Measurements from ENCODE around the gene FAM236C.
"Not testable (repeated sequence)": the region's sequence is repeated elsewhere in the genome, so short reads cannot be mapped to it uniquely, and the experiment has no call there.

DNA sequence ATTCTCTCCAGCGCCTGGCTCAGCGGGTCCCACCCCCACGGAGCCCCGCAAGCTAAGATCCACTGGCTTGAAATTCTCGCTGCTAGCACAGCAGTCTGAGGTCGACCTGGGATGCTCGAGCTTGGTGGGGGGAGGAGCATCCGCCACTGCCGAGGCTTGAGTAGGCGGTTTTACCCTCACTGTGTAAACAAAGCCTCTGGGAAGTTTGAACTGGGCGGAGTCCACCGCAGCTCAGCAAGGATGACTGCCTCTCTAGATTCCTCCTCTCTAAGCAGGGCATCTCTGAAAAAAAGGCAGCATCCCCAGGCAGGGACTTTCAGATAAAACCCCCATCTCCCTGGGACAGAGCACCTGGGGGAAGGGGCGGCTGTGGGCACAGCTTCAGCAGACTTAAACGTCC is 22.7 kb upstream of the FAM236C start:
- not testable (repeated sequence) for TF ChIP-seq EZH2 (IDR thresholded peaks at IDR 0.05; ENCODE audit: low read length, missing control alignments)
- TF ChIP-seq, protein P1, sequence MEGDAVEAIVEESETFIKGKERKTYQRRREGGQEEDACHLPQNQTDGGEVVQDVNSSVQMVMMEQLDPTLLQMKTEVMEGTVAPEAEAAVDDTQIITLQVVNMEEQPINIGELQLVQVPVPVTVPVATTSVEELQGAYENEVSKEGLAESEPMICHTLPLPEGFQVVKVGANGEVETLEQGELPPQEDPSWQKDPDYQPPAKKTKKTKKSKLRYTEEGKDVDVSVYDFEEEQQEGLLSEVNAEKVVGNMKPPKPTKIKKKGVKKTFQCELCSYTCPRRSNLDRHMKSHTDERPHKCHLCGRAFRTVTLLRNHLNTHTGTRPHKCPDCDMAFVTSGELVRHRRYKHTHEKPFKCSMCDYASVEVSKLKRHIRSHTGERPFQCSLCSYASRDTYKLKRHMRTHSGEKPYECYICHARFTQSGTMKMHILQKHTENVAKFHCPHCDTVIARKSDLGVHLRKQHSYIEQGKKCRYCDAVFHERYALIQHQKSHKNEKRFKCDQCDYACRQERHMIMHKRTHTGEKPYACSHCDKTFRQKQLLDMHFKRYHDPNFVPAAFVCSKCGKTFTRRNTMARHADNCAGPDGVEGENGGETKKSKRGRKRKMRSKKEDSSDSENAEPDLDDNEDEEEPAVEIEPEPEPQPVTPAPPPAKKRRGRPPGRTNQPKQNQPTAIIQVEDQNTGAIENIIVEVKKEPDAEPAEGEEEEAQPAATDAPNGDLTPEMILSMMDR (conservative IDR thresholded peaks at IDR 0.05 in 1 of 2, IDR thresholded peaks at IDR 0.05 in 1 of 2; ENCODE audit: low read depth in 1 of 2, low read length in 2 of 2), result not testable (repeated sequence)

All from fibroblast of lung (primary cell).